Trophoblast cell (in vitro differentiated cells and primary cell): ENCODE data around the gene ZNF408.
A peak's percentile ranks its signal among the peaks of the same experiment; 100 is the strongest.

Source experiments
- DNase-seq, 2 donors: peaks; one replicate each; pipeline ENCODE4 v3.0.0-alpha.2; 2016
- H2AFZ ChIP-seq: 2 replicates; pipeline ENCODE4 v1.6.1; 2013; ENCODE audit warnings: low read length, moderate library complexity, mild to moderate bottlenecking; ENCODE audit not compliant: insufficient read depth, poor library complexity
- H2AK5ac ChIP-seq: 2 replicates; pipeline ENCODE4 v1.6.1; 2013; ENCODE audit warnings: mild to moderate bottlenecking, low read length
- H2BK120ac ChIP-seq: 2 replicates; pipeline ENCODE4 v1.6.1; 2013; ENCODE audit warnings: low read length, mild to moderate bottlenecking, moderate library complexity; ENCODE audit not compliant: insufficient read depth, poor library complexity
- H2BK12ac ChIP-seq: 2 replicates; pipeline ENCODE4 v1.6.1; 2013; ENCODE audit warnings: mild to moderate bottlenecking, low read length, moderate library complexity
- H2BK5ac ChIP-seq: 2 replicates; pipeline ENCODE4 v1.6.1; 2013; ENCODE audit warnings: low read length, low read depth, moderate library complexity, mild to moderate bottlenecking; ENCODE audit not compliant: poor library complexity
- H3K14ac ChIP-seq: 2 replicates; pipeline ENCODE4 v1.6.1; 2013; ENCODE audit warnings: mild to moderate bottlenecking, low read length
- H3K18ac ChIP-seq: 2 replicates; pipeline ENCODE4 v1.6.1; 2013; ENCODE audit warnings: mild to moderate bottlenecking, low read length
- H3K23ac ChIP-seq: 2 replicates; pipeline ENCODE4 v1.6.1; 2013; ENCODE audit warnings: low read length
- H3K27ac ChIP-seq: 2 replicates; pipeline ENCODE4 v1.5.1; 2013; ENCODE audit warnings: low read depth, mild to moderate bottlenecking, inconsistent platforms, low read length, moderate library complexity
- H3K27me3 ChIP-seq: 2 replicates; pipeline ENCODE4 v1.6.1; 2013; ENCODE audit warnings: inconsistent platforms, mild to moderate bottlenecking, low read length, moderate library complexity; ENCODE audit not compliant: insufficient read depth
- H3K36me3 ChIP-seq, 2 experiments: 1 replicate in 1 of 2; 2 replicates in 1 of 2; pipeline ENCODE4 v1.6.1; 2013; ENCODE audit warnings: low read length in 2 of 2, mild to moderate bottlenecking in 2 of 2, moderate library complexity in 1 of 2; ENCODE audit not compliant: insufficient read depth in 2 of 2, control insufficient read depth in 1 of 2
- H3K4ac ChIP-seq: 2 replicates; pipeline ENCODE4 v1.6.1; 2013; ENCODE audit warnings: low read depth, mild to moderate bottlenecking, low read length, moderate library complexity
- H3K4me1 ChIP-seq, 2 experiments: 1 replicate in 1 of 2; 2 replicates in 1 of 2; pipeline ENCODE4 v1.6.1; 2013; ENCODE audit warnings: low read length in 2 of 2, mild to moderate bottlenecking in 2 of 2, moderate library complexity in 1 of 2; ENCODE audit not compliant: insufficient read depth in 2 of 2, control insufficient read depth in 1 of 2
- H3K4me2 ChIP-seq: 2 replicates; pipeline ENCODE4 v1.6.1; 2013; ENCODE audit warnings: inconsistent platforms, mild to moderate bottlenecking, low read length, moderate library complexity
- H3K4me3 ChIP-seq: 2 replicates; pipeline ENCODE4 v1.5.1; 2013; ENCODE audit warnings: mild to moderate bottlenecking, low read depth, low read length, inconsistent platforms
- H3K79me1 ChIP-seq: one replicate; pipeline ENCODE4 v1.6.1; 2013; ENCODE audit warnings: low read length
- H3K79me2 ChIP-seq: 2 replicates; pipeline ENCODE4 v1.6.1; 2013; ENCODE audit warnings: low read length, mild to moderate bottlenecking; ENCODE audit not compliant: control insufficient read depth, insufficient read depth, poor library complexity
- H3K9ac ChIP-seq: 2 replicates; pipeline ENCODE4 v1.6.1; 2013; ENCODE audit warnings: mild to moderate bottlenecking, low read length
- H3K9me3 ChIP-seq: 2 replicates; pipeline ENCODE4 v1.6.1; 2013; ENCODE audit warnings: low read depth, mild to moderate bottlenecking, control low read depth, inconsistent platforms, low read length; ENCODE audit not compliant: insufficient read depth
- H4K12ac ChIP-seq: 2 replicates; pipeline ENCODE4 v1.6.1; 2013; ENCODE audit warnings: low read depth, mild to moderate bottlenecking, low read length, moderate library complexity
- H4K8ac ChIP-seq: 2 replicates; pipeline ENCODE4 v1.6.1; 2013; ENCODE audit warnings: low read depth, mild to moderate bottlenecking, low read length, moderate library complexity
- H4K91ac ChIP-seq: one replicate; pipeline ENCODE4 v1.6.1; 2013; ENCODE audit warnings: low read depth, mild to moderate bottlenecking, low read length, moderate library complexity
- WGBS: extraction: QIAGEN DNeasy Blood & Tissue Kit; methylation state at CpG from one replicate; pipeline ENCODE4 v1.1.7; 2013; ENCODE audit warnings: missing lambda C conversion rate; ENCODE audit not compliant: insufficient read length, insufficient coverage; ENCODE audit errors: extremely low coverage; 5-methylcytosine and 5-hydroxymethylcytosine counted together

Gene ZNF408

GRCh38 chr11:46694607-46695006, 6.2 kb upstream of the ZNF408 start:
- no peak overlapping the region for H3K4me3 ChIP-seq
- no peak overlapping the region for H3K4ac ChIP-seq
- peaks cover 36 to 37% of the 10 kb centered on the region in 2 experiments for H3K36me3 ChIP-seq
- no CpG with 5 or more reads among the region's 7 CpGs for WGBS
- no peak overlapping the region for H3K18ac ChIP-seq
- DNase-seq = no peak
- no peak overlapping the region for H4K8ac ChIP-seq
- H3K79me1 ChIP-seq = peaks cover 8% of the 10 kb centered on the region
- H3K27ac ChIP-seq = peak overlapping the region; percentile 55
- H2AK5ac ChIP-seq = no peak overlapping the region
- H3K9ac ChIP-seq = no peak overlapping the region
- no peak overlapping the region for H2AFZ ChIP-seq
- no peak overlapping the region for H2BK120ac ChIP-seq
- H3K4me1 ChIP-seq = peaks cover 37 to 39% of the 10 kb centered on the region in 2 experiments
- H4K12ac ChIP-seq = no peak overlapping the region
- H2BK5ac ChIP-seq = no peak overlapping the region
- no peak overlapping the region for H3K23ac ChIP-seq
- no peak overlapping the region for H4K91ac ChIP-seq
- no peaks in the 10 kb centered on the region for H3K9me3 ChIP-seq
- no peak overlapping the region for H2BK12ac ChIP-seq
- no peak overlapping the region for H3K4me2 ChIP-seq
- H3K14ac ChIP-seq = no peak overlapping the region
- H3K79me2 ChIP-seq = no peaks in the 10 kb centered on the region
- no peaks in the 10 kb centered on the region for H3K27me3 ChIP-seq

- Histone ChIP-seq H3K79me1 (peaks cover 12% of the 10 kb centered on the region), H3K14ac (no peak overlapping the region), H3K4me3 (no peak overlapping the region), H2AK5ac (peak overlapping the region; percentile 86), H4K91ac (peak overlapping the region; percentile 52), H3K18ac (peak overlapping the region; percentile 83), H2AFZ (no peak overlapping the region), H4K8ac (no peak overlapping the region), H3K27ac (peak overlapping the region; percentile 12), H3K4ac (peak overlapping the region; percentile 56), H3K4me2 (no peak overlapping the region), H2BK5ac (no peak overlapping the region), H3K79me2 (peaks cover 4% of the 10 kb centered on the region), H2BK120ac (peak overlapping the region; percentile 27), H3K9me3 (no peaks in the 10 kb centered on the region), H3K9ac (no peak overlapping the region), H3K36me3 (peaks cover 34 to 35% of the 10 kb centered on the region in 2 experiments), H3K27me3 (no peaks in the 10 kb centered on the region), H3K23ac (no peak overlapping the region), H4K12ac (peak overlapping the region; percentile 21), H3K4me1 (peaks cover 37 to 41% of the 10 kb centered on the region in 2 experiments), H2BK12ac (peak overlapping the region; percentile 70)
- no peak for DNase-seq
- no CpG with 5 or more reads among the region's 12 CpGs for WGBS
Observed at GRCh38 chr11:46695345-46696211, 5.3 kb upstream of the ZNF408 start.

- Histone ChIP-seq H3K23ac (no peak overlapping the region), H2BK12ac (peak overlapping the region; percentile 70), H3K4me3 (no peak overlapping the region), H3K79me2 (peaks cover 8% of the 10 kb centered on the region), H3K9me3 (no peaks in the 10 kb centered on the region), H2BK120ac (peak overlapping the region; percentile 27), H3K27me3 (no peaks in the 10 kb centered on the region), H3K27ac (peak overlapping the region; percentile 12), H3K18ac (peak overlapping the region; percentile 83), H3K4me2 (no peak overlapping the region), H2AFZ (no peak overlapping the region), H3K36me3 (peaks cover 33 to 34% of the 10 kb centered on the region in 2 experiments), H3K9ac (no peak overlapping the region), H2AK5ac (peak overlapping the region; percentile 86), H4K12ac (peak overlapping the region; percentile 71), H3K4me1 (peaks cover 37 to 41% of the 10 kb centered on the region in 2 experiments), H4K91ac (peak overlapping the region; percentile 52), H3K4ac (peak overlapping the region; percentile 56), H3K14ac (peak overlapping the region; percentile 72), H3K79me1 (peaks cover 18% of the 10 kb centered on the region), H2BK5ac (peak overlapping the region; percentile 38), H4K8ac (peak overlapping the region; percentile 34)
- no CpG with 5 or more reads among the region's 11 CpGs for WGBS
- DNase-seq = no peak
Observed at GRCh38 chr11:46696212-46696558, 4.6 kb upstream of the ZNF408 start.

GRCh38 chr11:46697303-46697702, 3.5 kb upstream of the ZNF408 start:
- Histone ChIP-seq H3K23ac (no peak overlapping the region), H4K8ac (no peak overlapping the region), H3K27me3 (no peaks in the 10 kb centered on the region), H2AFZ (no peak overlapping the region), H3K4ac (no peak overlapping the region), H3K36me3 (peaks cover 26 to 27% of the 10 kb centered on the region in 2 experiments), H3K9me3 (no peaks in the 10 kb centered on the region), H4K91ac (no peak overlapping the region), H3K79me2 (peaks cover 11% of the 10 kb centered on the region), H3K79me1 (peaks cover 15% of the 10 kb centered on the region), H3K4me1 (peaks cover 33 to 37% of the 10 kb centered on the region in 2 experiments), H2AK5ac (no peak overlapping the region), H3K4me3 (no peak overlapping the region), H3K4me2 (no peak overlapping the region), H2BK5ac (no peak overlapping the region), H2BK12ac (no peak overlapping the region), H3K9ac (no peak overlapping the region), H3K14ac (no peak overlapping the region), H4K12ac (no peak overlapping the region), H3K27ac (peak overlapping the region; percentile 50), H3K18ac (no peak overlapping the region), H2BK120ac (no peak overlapping the region)
- WGBS = no CpG with 5 or more reads among the region's 3 CpGs
- no peak for DNase-seq
